Small intestine (tissue), 7 donors: ENCODE measurements around the gene ARPC4. TPM values are rescaled to one million over a fixed set of nuclear protein-coding genes. Genes with fewer than 3 reads are reported as not detected.
"Not testable (repeated sequence)": the region's sequence is repeated elsewhere in the genome, so short reads cannot be mapped to it uniquely, and the experiment has no call there.

Experiments used
- DNase-seq, 2 donors: peaks; one replicate each; pipeline versions ENCODE4 v3.0.0 to v3.0.0-alpha.2; 2013
- FAIRE-seq: peaks from 2 replicates; lab custom pipeline; 2012; peaks lifted over from hg19 to GRCh38; lab: Jason Lieb, UNC
- H3K27ac ChIP-seq, 3 donors: one replicate each; pipeline ENCODE4 v1.5.1; 2013; ENCODE audit warnings: low read length in 2 of 3, mild to moderate bottlenecking in 2 of 3, control low read depth in 1 of 3, inconsistent platforms in 1 of 3, low read depth in 1 of 3, moderate library complexity in 1 of 3
- H3K27me3 ChIP-seq, 3 donors: one replicate each; pipeline ENCODE4 v1.6.1; 2013; ENCODE audit warnings: low read length in 3 of 3, inconsistent platforms in 1 of 3; ENCODE audit not compliant: control insufficient read depth in 3 of 3, insufficient read depth in 3 of 3
- H3K36me3 ChIP-seq, 3 donors: one replicate each; pipeline ENCODE4 v1.6.1; 2013; ENCODE audit warnings: low read length in 3 of 3, inconsistent platforms in 1 of 3, low read depth in 1 of 3, mild to moderate bottlenecking in 1 of 3, moderate library complexity in 1 of 3; ENCODE audit not compliant: control insufficient read depth in 3 of 3, insufficient read depth in 2 of 3
- H3K4me1 ChIP-seq, 3 donors: one replicate each; pipeline ENCODE4 v1.6.1; 2013; ENCODE audit warnings: low read length in 2 of 3, inconsistent platforms in 1 of 3, low read depth in 1 of 3, mild to moderate bottlenecking in 1 of 3, moderate library complexity in 1 of 3; ENCODE audit not compliant: control insufficient read depth in 3 of 3, insufficient read depth in 2 of 3
- H3K4me3 ChIP-seq, 3 donors: one replicate each; pipeline ENCODE4 v1.5.1; 2013; ENCODE audit warnings: low read length in 3 of 3, control low read depth in 1 of 3, inconsistent platforms in 1 of 3, low read depth in 1 of 3, mild to moderate bottlenecking in 1 of 3, moderate library complexity in 1 of 3
- H3K9me3 ChIP-seq, 2 donors: one replicate each; pipeline ENCODE4 v1.6.1; 2013; ENCODE audit warnings: low read depth in 1 of 2, low read length in 1 of 2; ENCODE audit not compliant: control insufficient read depth in 2 of 2, insufficient read depth in 1 of 2
- WGBS, 3 donors: extraction: QIAGEN DNeasy Blood & Tissue Kit; methylation state at CpG; one replicate each; pipeline ENCODE4 v1.1.7; 2013; 5-methylcytosine and 5-hydroxymethylcytosine counted together
- polyA plus RNA-seq, 4 donors: library from polyadenylated mRNA; stranded (reverse) in 3 of 4; unstranded in 1 of 4; fragments of 200-250 nt in 3 of 4; fragments of 120-200 nt in 1 of 4; gene quantifications; one replicate each; pipeline versions ENCODE4 v1.2.1 to v1.2.3, GENCODE V29; 2013
- donor health status: healthy with polysubstance abuse.
- donor health status: control.
- donor health status: control.
- donor health status: Bipolar disorder and iron deficiency.
- donor health status: healthy.

The ARPC4 gene
- polyA plus RNA-seq, 4 donors: 143 to 178 (median 161) TPM

GRCh38 chr3:9851383-9851782 lies 58.5 kb downstream of the ARPC4 start:
- not testable (repeated sequence) for H3K36me3 ChIP-seq, H3K4me3 ChIP-seq, H3K27ac ChIP-seq, H3K27me3 ChIP-seq, FAIRE-seq, H3K4me1 ChIP-seq, H3K9me3 ChIP-seq, DNase-seq
- 83 to 84% (median 83%) methylated on average over 6 of the region's 6 CpGs for WGBS, 3 donors

- not testable (repeated sequence) for H3K36me3 ChIP-seq, FAIRE-seq, H3K27me3 ChIP-seq, H3K4me1 ChIP-seq, H3K9me3 ChIP-seq, H3K27ac ChIP-seq, H3K4me3 ChIP-seq
- 15 to 47% (median 41%) methylated on average over 6 of the region's 6 CpGs for WGBS, 3 donors
- DNase-seq: peak in 1 of 2 donors; percentile 73
Observed at GRCh38 chr3:9851926-9852325, 59.0 kb downstream of the ARPC4 start.

- DNase-seq (peak in 1 of 2 donors; percentile 11), FAIRE-seq (no peak)
- Histone ChIP-seq H3K36me3 (no peaks in the 10 kb centered on the region), H3K9me3 (no peaks in the 10 kb centered on the region), H3K4me3 (no peak overlapping the region), H3K27me3 (no peaks in the 10 kb centered on the region), H3K27ac (no peak overlapping the region), H3K4me1 (no peaks in the 10 kb centered on the region)
- WGBS, 3 donors: 74 to 87% (median 83%) methylated on average over 6 of the region's 6 CpGs
Observed at GRCh38 chr3:9852528-9852927, 59.6 kb downstream of the ARPC4 start.

DNA sequence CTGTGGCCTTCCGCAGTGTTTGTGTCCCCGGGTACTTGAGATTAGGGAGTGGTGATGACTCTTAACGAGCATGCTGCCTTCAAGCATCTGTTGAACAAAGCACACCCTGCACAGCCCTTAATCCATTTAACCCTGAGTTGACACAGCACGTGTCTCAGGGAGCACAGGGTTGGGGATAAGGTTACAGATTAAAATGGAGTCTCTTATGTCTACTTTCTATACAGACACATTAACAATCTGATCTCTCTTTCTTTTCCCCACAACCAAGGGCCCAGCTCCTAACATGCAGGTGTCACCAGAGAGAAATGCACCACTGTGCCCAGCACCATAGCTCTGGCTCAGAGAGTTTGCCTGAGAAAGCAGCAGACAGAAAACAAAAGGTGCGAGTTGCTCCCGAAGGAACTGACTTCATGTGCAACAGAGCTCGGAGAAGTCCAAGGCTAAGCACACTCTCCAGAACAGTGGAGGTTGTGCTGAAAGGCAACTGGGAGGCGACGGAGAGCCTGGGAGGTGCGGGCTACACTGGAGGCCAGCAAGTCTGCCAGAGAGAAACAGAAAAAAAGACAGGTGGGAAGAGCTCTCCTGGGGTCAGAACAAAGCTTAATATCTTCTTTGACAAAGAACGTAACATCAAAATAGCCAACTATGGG lies 61.5 kb downstream of the ARPC4 start:
- H3K27ac ChIP-seq, FAIRE-seq, H3K9me3 ChIP-seq, H3K4me3 ChIP-seq, H3K36me3 ChIP-seq, H3K27me3 ChIP-seq, DNase-seq, H3K4me1 ChIP-seq: not testable (repeated sequence)
- WGBS, 3 donors: 67 to 80% (median 76%) methylated on average over 11 of the region's 11 CpGs

DNA sequence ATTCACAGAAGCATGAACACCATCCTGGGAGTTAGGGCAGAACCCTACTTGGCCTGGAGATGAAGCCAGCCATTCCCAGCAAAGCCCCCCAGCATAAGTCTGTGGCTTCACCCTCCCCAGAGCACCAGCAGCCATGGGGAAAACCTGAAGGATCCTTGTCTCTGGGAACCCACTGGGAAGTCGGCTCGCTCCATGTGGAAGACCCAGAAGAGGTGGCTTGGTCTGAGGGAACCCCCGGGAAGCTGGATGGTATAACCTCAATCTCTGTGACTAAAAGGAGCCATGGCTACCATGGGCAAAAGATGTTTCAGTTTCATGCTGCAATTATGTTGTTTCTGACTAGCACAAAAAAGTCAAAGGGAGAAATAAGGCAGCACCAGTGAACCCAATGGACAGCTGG lies 62.7 kb downstream of the ARPC4 start:
- H3K9me3 ChIP-seq: no peaks in the 10 kb centered on the region
- H3K4me1 ChIP-seq: no peaks in the 10 kb centered on the region
- H3K27ac ChIP-seq: no peak overlapping the region
- no peaks in the 10 kb centered on the region for H3K27me3 ChIP-seq
- H3K36me3 ChIP-seq: no peaks in the 10 kb centered on the region
- WGBS, 3 donors: 94 to 95% (median 95%) methylated on average over 3 of the region's 3 CpGs
- FAIRE-seq (no peak), DNase-seq (no peak)
- no peak overlapping the region for H3K4me3 ChIP-seq

Other genes starting within 250 kb of the ARPC4 start
- gene LHFPL4, start 239.3 kb upstream of the ARPC4 start, polyA plus RNA-seq: 1 to 10 TPM in 1 of 4 donors, under 1 TPM in 2, not detected in 1; 0.22 to 1.2 (median 0.25) TPM
- 10 to 100 TPM; 22.0 to 47.0 (median 36.6) TPM for gene MTMR14, start 143.6 kb upstream of the ARPC4 start, polyA plus RNA-seq
- under 1 TPM in 2 of 4 donors, not detected in 2; 0.35 to 0.92 TPM for gene CPNE9, start 89.2 kb upstream of the ARPC4 start, polyA plus RNA-seq
- gene BRPF1, start 61.3 kb upstream of the ARPC4 start, polyA plus RNA-seq: 10 to 100 TPM in 1 of 4 donors, 1 to 10 TPM in 3; 5.1 to 16.0 (median 7.6) TPM
- 100 to 1,000 TPM in 1 of 4 donors, 10 to 100 TPM in 3; 25.4 to 111 (median 43.1) TPM for gene OGG1, start 43.1 kb upstream of the ARPC4 start, polyA plus RNA-seq
- 10 to 100 TPM; 10.1 to 22.5 (median 19.4) TPM for gene CAMK1, start 23.1 kb upstream of the ARPC4 start, polyA plus RNA-seq
- 10 to 100 TPM; 41.1 to 59.0 (median 44.6) TPM for gene TADA3, start 609 bp upstream of the ARPC4 start, polyA plus RNA-seq
- gene TTLL3, start 17.2 kb downstream of the ARPC4 start, polyA plus RNA-seq: 10 to 100 TPM; 20.8 to 51.9 (median 22.6) TPM
- gene RPUSD3, start 50.9 kb downstream of the ARPC4 start, polyA plus RNA-seq: 10 to 100 TPM; 19.2 to 41.1 (median 25.7) TPM
- 100 to 1,000 TPM in 2 of 4 donors, 10 to 100 TPM in 2; 19.0 to 748 (median 310) TPM for gene CIDEC, start 87.2 kb downstream of the ARPC4 start, polyA plus RNA-seq
- 10 to 100 TPM; 49.0 to 56.8 (median 52.7) TPM for gene JAGN1, start 97.5 kb downstream of the ARPC4 start, polyA plus RNA-seq
- gene IL17RE, start 109.8 kb downstream of the ARPC4 start, polyA plus RNA-seq: 10 to 100 TPM; 31.3 to 59.3 (median 43.5) TPM
- gene IL17RC, start 124.0 kb downstream of the ARPC4 start, polyA plus RNA-seq: 10 to 100 TPM; 35.7 to 96.2 (median 41.3) TPM
- gene CRELD1, start 140.8 kb downstream of the ARPC4 start, polyA plus RNA-seq: 10 to 100 TPM; 16.2 to 53.7 (median 32.1) TPM
- gene PRRT3, start 159.3 kb downstream of the ARPC4 start, polyA plus RNA-seq: 1 to 10 TPM in 1 of 4 donors, under 1 TPM in 3; 0.45 to 1.3 (median 0.82) TPM
- 10 to 100 TPM; 21.9 to 74.6 (median 47.7) TPM for gene EMC3, start 193.8 kb downstream of the ARPC4 start, polyA plus RNA-seq
- gene FANCD2, start 233.4 kb downstream of the ARPC4 start, polyA plus RNA-seq: 10 to 100 TPM in 1 of 4 donors, 1 to 10 TPM in 2, under 1 TPM in 1; 0.45 to 13.9 (median 4.4) TPM